Retinal pigment epithelial cell (primary cell): ENCODE data around the gene GRAMD1B.

ENCODE experiments used
- DNase-seq: peaks from one replicate; pipeline ENCODE4 v3.0.0-alpha.2; 2010; ENCODE audit warnings: low read depth
- H3K4me3 ChIP-seq: 2 replicates; pipeline ENCODE4 v1.5.1; 2011; ENCODE audit warnings: mild to moderate bottlenecking, low read length, control low read depth, moderate library complexity
- CTCF ChIP-seq: conservative IDR thresholded peaks from 2 replicates; pipeline ENCODE4 v1.5.1; 2011; ENCODE audit warnings: low read depth, low read length, control low read depth, inconsistent platforms

Gene GRAMD1B

GRCh38 chr11:123388640-123389039, 41.4 kb upstream of the GRAMD1B start:
- H3K4me3 ChIP-seq = no peak overlapping the region
- no peak for DNase-seq
- no peak for TF ChIP-seq CTCF

GRCh38 chr11:123390146-123390545, 39.9 kb upstream of the GRAMD1B start:
- no peak for TF ChIP-seq CTCF
- no peak overlapping the region for H3K4me3 ChIP-seq
- no peak for DNase-seq

GRCh38 chr11:123391646-123392348, 38.3 kb upstream of the GRAMD1B start:
- no peak overlapping the region for H3K4me3 ChIP-seq
- DNase-seq = no peak
- no peak for TF ChIP-seq CTCF

- H3K4me3 ChIP-seq = no peak overlapping the region
- TF ChIP-seq CTCF = no peak
- no peak for DNase-seq
These were observed 37.6 kb upstream of the GRAMD1B start for GRCh38 chr11:123392431-123392830.

- TF ChIP-seq CTCF = no peak
- H3K4me3 ChIP-seq = no peak overlapping the region
- no peak for DNase-seq
These were observed 37.2 kb upstream of the GRAMD1B start for GRCh38 chr11:123392844-123393243.

- DNase-seq = no peak
- TF ChIP-seq CTCF = no peak
- H3K4me3 ChIP-seq = no peak overlapping the region
These were observed 36.6 kb upstream of the GRAMD1B start for GRCh38 chr11:123393312-123393927.

GRCh38 chr11:123404676-123405075, 25.4 kb upstream of the GRAMD1B start:
- DNase-seq = no peak
- TF ChIP-seq CTCF = no peak
- H3K4me3 ChIP-seq = no peak overlapping the region
